Transverse colon (tissue), 4 donors: Measurements from ENCODE around the gene MYMK. TPM values are rescaled to one million over a fixed set of nuclear protein-coding genes. Genes with fewer than 3 reads are reported as not detected.
A peak's percentile ranks its signal among the peaks of the same experiment; 100 is the strongest.

Source experiments
- DNase-seq: peaks from one replicate; pipeline ENCODE4 v3.0.0-alpha.2; 2019
- H3K27ac ChIP-seq, 4 donors: fragments of 200-600 bp; sonication (generic); 2 replicates each; pipeline ENCODE4 v1.5.1; 2016 to 2018; ENCODE audit warnings: inconsistent platforms in 4 of 4
- H3K27me3 ChIP-seq: fragments of 200-600 bp; sonication (generic); 2 replicates; pipeline ENCODE4 v1.5.1; 2017; ENCODE audit warnings: inconsistent platforms
- H3K36me3 ChIP-seq, 4 donors: fragments of 200-600 bp; sonication (generic); 2 replicates each; pipeline ENCODE4 v1.5.1; 2017 to 2019; ENCODE audit warnings: inconsistent platforms in 4 of 4
- H3K4me1 ChIP-seq, 4 donors: fragments of 200-600 bp; sonication (generic); 2 replicates each; pipeline ENCODE4 v1.5.1; 2017 to 2020; ENCODE audit warnings: inconsistent platforms in 4 of 4
- H3K4me3 ChIP-seq, 4 donors: fragments of 200-600 bp; sonication (generic); 1 replicate in 1 of 4; 2 replicates in 3 of 4; pipeline versions ENCODE4 v1.5.1 to v1.6.1; 2017 to 2019; ENCODE audit warnings: inconsistent platforms in 4 of 4
- H3K9me3 ChIP-seq, 2 donors: fragments of 200-600 bp; sonication (generic); 2 replicates each; pipeline ENCODE4 v1.5.1; 2017 to 2019; ENCODE audit warnings: inconsistent platforms in 2 of 2
- CTCF ChIP-seq, 5 experiments: fragments of 200-600 bp in 3 of 5; fragments of 450-650 bp in 2 of 5; sonication (generic) in 3 of 5; IDR thresholded peaks; 1 replicate in 2 of 5; 2 replicates in 3 of 5; pipeline ENCODE4 v1.5.1; 2016 to 2017; ENCODE audit warnings: antibody characterized with exemption in 5 of 5, inconsistent platforms in 3 of 5, mild to moderate bottlenecking in 2 of 5, moderate library complexity in 1 of 5
- EP300 ChIP-seq: sonication (generic); formaldehyde crosslinking; IDR thresholded peaks from one replicate; pipeline ENCODE4 v1.6.1; 2017; ENCODE audit warnings: antibody characterized with exemption, low read depth
- POLR2A ChIP-seq: fragments of 450-650 bp; IDR thresholded peaks from one replicate; pipeline ENCODE4 v1.6.1; 2016; ENCODE audit warnings: antibody characterized with exemption, mild to moderate bottlenecking, moderate library complexity
- POLR2AphosphoS5 ChIP-seq, 3 donors: sonication (generic); formaldehyde crosslinking; IDR thresholded peaks; one replicate each; pipeline ENCODE4 v1.6.1; 2016; ENCODE audit warnings: antibody characterized with exemption in 3 of 3
- WGBS, 2 donors: methylation state at CpG; one replicate each; pipeline ENCODE4 v1.1.5; 2018; ENCODE audit warnings: low coverage in 1 of 2; 5-methylcytosine and 5-hydroxymethylcytosine counted together
- in situ Hi-C, 4 donors: fragments of 200-750 bp; cut with MboI; loops; one replicate each; pipeline versions ENCODE4 v1.15.0 to v1.15.1; 2017; ENCODE audit warnings: low sequenced_read_pairs in 3 of 4, low pct_ligation_motif_present in 1 of 4, low pct_unique_long_range_greater_than_20kb in 1 of 4
- intact Hi-C: fragments of 100-400 bp; cut with DNase I; formaldehyde crosslinking; loops from one replicate; pipeline ENCODE4 v1.15.1; 2023; ENCODE audit warnings: low total_unique reads
- total RNA-seq, 4 donors: library from RNA; depleted of rRNA; stranded (reverse); fragments of >200 nt; gene quantifications; one replicate each; pipeline ENCODE4 v1.1.0, GENCODE V29; 2016

Gene MYMK
- total RNA-seq, 4 donors from 2014 or later: not detected

DNA sequence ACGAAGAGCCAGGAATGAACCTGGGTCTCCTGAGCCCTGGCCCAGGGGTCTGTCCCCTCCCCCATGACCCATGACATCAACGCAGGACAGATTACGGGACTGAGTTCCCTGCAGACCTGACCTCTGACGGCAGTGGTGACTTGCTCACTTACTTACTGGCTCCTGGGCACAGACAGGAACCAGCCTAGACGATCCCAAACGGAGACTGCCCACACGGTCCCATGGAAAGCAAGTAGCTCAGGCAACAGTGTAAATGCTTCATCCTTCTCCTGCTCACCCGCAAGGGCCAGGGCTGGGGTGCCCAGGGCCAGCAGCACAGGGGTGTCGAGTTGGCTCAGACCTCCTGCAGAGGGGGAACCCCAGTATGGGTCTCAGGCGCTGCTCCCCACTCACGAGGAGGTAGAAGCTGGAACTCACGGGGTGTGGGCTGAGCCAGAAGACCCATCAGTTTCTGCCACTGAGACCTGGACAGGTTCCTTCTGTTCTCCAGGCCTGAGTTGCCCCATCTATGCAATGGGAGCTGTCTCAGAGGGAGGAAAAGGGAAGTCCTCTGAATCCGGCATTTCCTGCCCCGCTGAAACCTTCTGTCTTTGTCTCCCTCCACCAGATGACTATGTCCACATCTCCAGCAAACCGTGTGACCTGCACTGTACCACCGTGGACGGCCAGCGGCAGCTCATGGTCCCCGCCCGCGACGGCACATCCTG is 15.4 kb upstream of the MYMK start:
- no peak overlapping the region for H3K27ac ChIP-seq
- DNase-seq: no peak
- no peaks in the 10 kb centered on the region for H3K36me3 ChIP-seq
- H3K4me1 ChIP-seq: peaks cover 2 to 16% (median 8%) of the 10 kb centered on the region in 4 donors
- no peak overlapping the region for H3K4me3 ChIP-seq
- no peaks in the 10 kb centered on the region for H3K9me3 ChIP-seq
- intact Hi-C loops: no loop called here
- H3K27me3 ChIP-seq: peaks cover 7% of the 10 kb centered on the region
- no peak for TF ChIP-seq CTCF (IDR thresholded peaks at IDR 0.05)
- TF ChIP-seq POLR2AphosphoS5 (IDR thresholded peaks at IDR 0.05): no peak
- in situ Hi-C loops: loop anchor here in 2 of 4 donors (10.0 to 25.0 kb wide), 2 partner anchors 172 to 185 kb away; no protein-coding TSS in a partner anchor
- 69% methylated on average over 21 of the region's 22 CpGs; no CpG with 5 or more reads in 1 of the 2 donors for WGBS, 2 donors

DNA sequence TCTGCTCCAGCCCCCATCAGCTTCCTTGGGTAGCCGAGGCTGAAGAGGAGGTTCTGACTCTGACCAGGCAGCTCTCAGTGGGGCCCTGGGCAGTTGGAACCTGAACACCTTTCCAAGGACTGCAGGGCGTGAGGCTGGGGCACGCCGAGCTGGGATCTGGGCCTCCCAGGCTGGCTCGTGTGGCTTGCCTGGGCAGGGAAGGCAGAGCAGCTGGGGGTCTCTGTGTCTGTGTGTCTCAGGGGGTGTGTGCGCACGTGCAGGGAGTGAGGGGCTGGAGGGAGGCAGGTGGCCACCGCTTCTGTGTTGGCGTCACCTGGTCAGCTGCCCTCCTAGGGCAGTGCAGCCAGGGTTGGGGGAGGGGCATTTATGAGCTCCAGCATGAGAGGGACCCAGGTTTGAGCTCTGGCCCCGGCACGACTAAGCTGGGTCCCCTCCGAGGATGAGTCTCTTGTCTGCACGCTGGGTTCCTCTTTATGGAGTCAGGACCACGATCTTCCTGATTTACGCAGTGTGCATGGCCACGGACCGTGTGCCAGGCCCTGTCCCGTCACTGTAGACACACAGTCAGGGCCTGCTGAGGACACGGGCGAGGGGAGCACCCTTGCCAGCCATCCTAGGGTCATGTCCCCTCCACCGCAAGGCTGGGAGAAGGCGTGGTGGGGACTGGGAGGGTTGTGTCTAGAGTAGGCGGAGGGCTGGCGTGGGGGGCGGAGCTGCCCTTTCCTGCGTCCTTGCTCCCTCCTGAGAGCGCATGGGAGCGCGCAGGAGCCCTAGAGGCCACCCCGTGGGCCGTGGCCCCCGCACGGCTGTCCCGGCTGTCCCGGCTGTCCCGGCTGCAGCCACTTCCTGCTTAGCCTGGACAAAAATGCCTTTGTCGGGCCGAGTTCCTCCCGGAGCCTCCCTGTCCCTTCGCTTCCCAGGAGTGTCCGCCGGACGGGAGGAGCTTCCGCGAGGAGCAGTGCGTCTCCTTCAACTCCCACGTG is 14.4 kb upstream of the MYMK start:
- peaks cover 17% of the 10 kb centered on the region for H3K27me3 ChIP-seq
- TF ChIP-seq EP300 (no peak), POLR2A (no peak), POLR2AphosphoS5 (IDR thresholded peaks at IDR 0.05) (no peak), CTCF (IDR thresholded peaks at IDR 0.05) (no peak)
- WGBS, 2 donors: 45% methylated on average over 20 of the region's 47 CpGs; no CpG with 5 or more reads in 1 of the 2 donors
- in situ Hi-C loops (loop anchor here in 2 of 4 donors (10.0 to 25.0 kb wide), 2 partner anchors 173 to 186 kb away; no protein-coding TSS in a partner anchor), intact Hi-C loops (no loop called here)
- peak; percentile 54 for DNase-seq
- no peaks in the 10 kb centered on the region for H3K9me3 ChIP-seq
- H3K4me3 ChIP-seq: peak overlapping the region in 2 of 4 donors; percentile 20 to 26
- H3K36me3 ChIP-seq: no peaks in the 10 kb centered on the region
- peaks cover 9 to 26% (median 17%) of the 10 kb centered on the region in 4 donors for H3K4me1 ChIP-seq
- H3K27ac ChIP-seq: peak overlapping the region in 2 of 4 donors; percentile 23 to 34

DNA sequence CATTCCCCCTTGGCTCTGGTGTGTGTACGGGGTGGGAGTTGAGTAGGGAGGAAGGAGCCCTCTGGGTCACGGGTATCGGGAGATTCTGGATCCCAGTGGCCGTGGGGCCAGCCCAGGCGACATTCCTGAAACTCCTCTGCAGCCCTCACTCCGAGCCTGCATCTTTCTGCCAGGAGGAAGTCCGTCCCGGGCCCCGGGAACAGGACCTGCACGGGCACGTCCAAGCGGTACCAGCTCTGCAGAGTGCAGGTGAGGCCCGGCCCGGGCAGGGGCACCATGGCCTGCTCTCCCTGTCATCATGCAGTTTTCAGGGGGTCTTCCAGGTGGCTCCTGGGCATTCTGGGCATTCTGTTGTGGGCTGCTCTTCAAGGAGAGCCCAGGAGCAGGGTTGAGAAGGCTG is 13.4 kb upstream of the MYMK start:
- intact Hi-C loops (no loop called here), in situ Hi-C loops (loop anchor here in 2 of 4 donors (10.0 to 25.0 kb wide), 2 partner anchors 174 to 187 kb away; no protein-coding TSS in a partner anchor)
- Histone ChIP-seq H3K27ac (no peak overlapping the region), H3K27me3 (peaks cover 27% of the 10 kb centered on the region), H3K4me3 (no peak overlapping the region), H3K9me3 (no peaks in the 10 kb centered on the region), H3K36me3 (no peaks in the 10 kb centered on the region), H3K4me1 (peaks cover 12 to 35% (median 21%) of the 10 kb centered on the region in 4 donors)
- no peak for DNase-seq
- WGBS, 2 donors: 93% methylated on average over 14 of the region's 14 CpGs; no CpG with 5 or more reads in 1 of the 2 donors
- no peak for TF ChIP-seq POLR2AphosphoS5 (IDR thresholded peaks at IDR 0.05)
- no peak for TF ChIP-seq EP300
- no peak for TF ChIP-seq CTCF (IDR thresholded peaks at IDR 0.05)
- TF ChIP-seq POLR2A: no peak

DNA sequence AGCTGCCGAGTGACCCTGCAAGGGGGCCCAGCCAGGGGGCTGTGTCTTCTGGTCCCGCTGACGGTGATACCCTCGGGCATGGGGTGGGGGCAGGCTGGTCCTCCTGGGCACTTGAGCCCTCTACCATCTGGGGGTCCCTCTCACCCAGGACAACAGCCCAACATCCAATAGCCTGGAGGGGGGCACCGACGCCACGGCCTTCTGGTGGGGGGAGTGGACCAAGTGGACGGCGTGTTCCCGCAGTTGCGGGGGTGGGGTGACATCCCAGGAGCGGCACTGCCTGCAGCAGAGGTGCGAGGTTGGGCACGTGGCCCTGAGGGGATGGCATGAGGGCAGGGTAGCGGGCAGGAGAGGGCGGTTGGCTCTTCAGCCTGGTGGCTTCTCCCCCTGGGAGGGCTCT is 12.5 kb upstream of the MYMK start:
- in situ Hi-C loops (loop anchor here in 2 of 4 donors (10.0 to 25.0 kb wide), 2 partner anchors 175 to 188 kb away; no protein-coding TSS in a partner anchor), intact Hi-C loops (no loop called here)
- Histone ChIP-seq H3K27me3 (peaks cover 28% of the 10 kb centered on the region), H3K9me3 (no peaks in the 10 kb centered on the region), H3K4me3 (no peak overlapping the region), H3K27ac (no peak overlapping the region), H3K4me1 (peaks cover 12 to 35% (median 21%) of the 10 kb centered on the region in 4 donors), H3K36me3 (no peaks in the 10 kb centered on the region)
- TF ChIP-seq CTCF (IDR thresholded peaks at IDR 0.05) (no peak), POLR2A (no peak), EP300 (no peak), POLR2AphosphoS5 (IDR thresholded peaks at IDR 0.05) (no peak)
- no peak for DNase-seq
- 60 to 97% methylated on average over 1 to 16 of the region's 16 CpGs for WGBS, 2 donors
